Loucy (cell line): ENCODE measurements around the gene SIRPA.

Experiments used
- H2AFZ ChIP-seq: fragments of 200-600 bp; sonication (generic); 2 replicates; pipeline ENCODE4 v1.6.0; 2016; ENCODE audit warnings: antibody characterized with exemption, mild to moderate bottlenecking, low read length, moderate library complexity
- H3F3A ChIP-seq: fragments of 200-600 bp; 2 replicates; pipeline ENCODE4 v1.6.0; 2016; ENCODE audit warnings: antibody characterized with exemption, low read depth, mild to moderate bottlenecking
- H3K27me3 ChIP-seq: fragments of 200-600 bp; sonication (generic); 2 replicates; pipeline ENCODE4 v1.6.1; 2014; ENCODE audit warnings: low read length, mild to moderate bottlenecking; ENCODE audit not compliant: insufficient read depth, poor library complexity, severe bottlenecking
- H3K36me3 ChIP-seq: fragments of 200-600 bp; sonication (generic); 2 replicates; pipeline ENCODE4 v1.6.1; 2016; ENCODE audit warnings: low read length; ENCODE audit not compliant: insufficient read depth
- H3K4me1 ChIP-seq: fragments of 200-600 bp; sonication (generic); 2 replicates; pipeline ENCODE4 v1.5.1; 2014; ENCODE audit warnings: low read length, mild to moderate bottlenecking; ENCODE audit not compliant: insufficient read depth, poor library complexity, severe bottlenecking
- H3K4me2 ChIP-seq: fragments of 200-600 bp; sonication (generic); 2 replicates; pipeline ENCODE4 v1.6.0; 2014; ENCODE audit warnings: antibody characterized with exemption, low read length, low read depth, mild to moderate bottlenecking; ENCODE audit not compliant: poor library complexity, severe bottlenecking
- H3K4me3 ChIP-seq: fragments of 200-600 bp; sonication (generic); 2 replicates; pipeline ENCODE4 v1.5.1; 2014; ENCODE audit warnings: low read length, mild to moderate bottlenecking, mixed read lengths; ENCODE audit not compliant: poor library complexity, severe bottlenecking
- H3K79me2 ChIP-seq: fragments of 200-600 bp; sonication (generic); 2 replicates; pipeline ENCODE4 v1.6.1; 2014; ENCODE audit warnings: low read length; ENCODE audit not compliant: insufficient read depth
- H3K9ac ChIP-seq: fragments of 200-600 bp; sonication (generic); 2 replicates; pipeline ENCODE4 v1.6.0; 2014; ENCODE audit warnings: mild to moderate bottlenecking, low read depth, low read length, moderate library complexity; ENCODE audit not compliant: poor library complexity, severe bottlenecking
- H3K9me2 ChIP-seq: fragments of 200-600 bp; sonication (generic); replicated peaks from 2 replicates; pipeline ENCODE4 v1.6.1; 2016; ENCODE audit warnings: low read depth, low read length, mixed read lengths
- H3K9me3 ChIP-seq: fragments of 200-600 bp; sonication (generic); 2 replicates; pipeline ENCODE4 v1.6.1; 2014; ENCODE audit warnings: mild to moderate bottlenecking, antibody characterized with exemption, low read length, low read depth; ENCODE audit not compliant: insufficient read depth
- H4K20me1 ChIP-seq: fragments of 200-600 bp; sonication (generic); 2 replicates; pipeline ENCODE4 v1.6.0; 2014; ENCODE audit warnings: antibody characterized with exemption, low read length, mild to moderate bottlenecking; ENCODE audit not compliant: insufficient read depth, poor library complexity, severe bottlenecking
- CTCF ChIP-seq: fragments of 200-600 bp; sonication (generic); conservative IDR thresholded peaks from 2 replicates; pipeline ENCODE4 v1.5.1; 2014; ENCODE audit warnings: mild to moderate bottlenecking, antibody characterized with exemption, low read length
- EZH2phosphoT487 ChIP-seq: fragments of 200-600 bp; IDR thresholded peaks from 2 replicates; pipeline ENCODE4 v1.6.1; 2018; ENCODE audit warnings: antibody characterized with exemption, mild to moderate bottlenecking, moderate library complexity, borderline replicate concordance

SIRPA gene

GRCh38 chr20:1882026-1882425, 13.2 kb upstream of the SIRPA start:
- Histone ChIP-seq H3K36me3 (no peaks in the 10 kb centered on the region), H3K9me3 (no peaks in the 10 kb centered on the region), H3F3A (no peaks in the 10 kb centered on the region), H3K9me2 (no peaks in the 10 kb centered on the region), H3K9ac (no peak overlapping the region), H2AFZ (no peak overlapping the region), H3K4me3 (no peak overlapping the region), H3K27me3 (no peaks in the 10 kb centered on the region), H3K4me2 (no peak overlapping the region), H3K79me2 (no peaks in the 10 kb centered on the region), H3K4me1 (no peaks in the 10 kb centered on the region), H4K20me1 (no peaks in the 10 kb centered on the region)
- TF ChIP-seq EZH2phosphoT487 (no peak), CTCF (no peak)

DNA sequence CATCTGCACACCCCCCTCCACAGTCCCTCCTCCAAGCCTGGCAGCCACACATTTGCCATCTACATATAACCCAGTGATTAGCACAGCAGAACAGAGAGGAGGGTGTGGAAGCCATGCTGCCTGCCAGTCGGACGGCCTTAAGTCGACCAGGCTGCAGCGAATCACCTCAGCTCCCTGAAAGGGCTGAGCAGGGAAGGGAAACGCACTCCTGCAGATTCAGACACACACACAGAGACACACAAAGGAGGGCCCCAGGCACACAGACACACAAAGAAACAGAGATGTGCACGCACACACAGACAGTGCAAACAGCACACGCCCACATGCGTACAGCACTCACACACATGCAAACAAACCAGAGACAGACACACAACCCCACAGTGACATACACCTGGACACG, 11.2 kb upstream of the SIRPA start:
- Histone ChIP-seq H2AFZ (no peak overlapping the region), H3K36me3 (no peaks in the 10 kb centered on the region), H4K20me1 (no peaks in the 10 kb centered on the region), H3F3A (no peaks in the 10 kb centered on the region), H3K9ac (no peak overlapping the region), H3K9me3 (no peaks in the 10 kb centered on the region), H3K9me2 (no peaks in the 10 kb centered on the region), H3K4me2 (no peak overlapping the region), H3K4me1 (no peaks in the 10 kb centered on the region), H3K27me3 (no peaks in the 10 kb centered on the region), H3K4me3 (no peak overlapping the region), H3K79me2 (no peaks in the 10 kb centered on the region)
- no peak for TF ChIP-seq CTCF
- no peak for TF ChIP-seq EZH2phosphoT487

DNA sequence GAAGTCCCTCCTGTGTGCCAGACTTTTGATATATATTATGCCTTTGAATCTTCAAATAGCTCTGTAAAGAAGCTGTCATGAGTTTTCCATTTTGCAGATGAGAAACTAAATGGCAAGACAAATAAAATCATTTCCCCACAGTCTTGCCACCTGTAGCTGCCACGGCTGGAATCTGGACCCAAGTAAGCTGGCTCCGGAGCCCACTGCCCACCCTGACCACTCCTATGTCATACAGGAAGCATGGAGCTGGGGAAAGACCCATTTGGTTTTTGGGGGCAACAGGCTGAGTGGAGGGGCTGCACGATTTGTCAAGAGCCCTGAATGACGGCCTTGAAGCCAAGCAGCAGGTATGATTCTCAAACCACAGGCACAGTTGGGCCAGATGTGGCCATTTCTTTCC, 10.0 kb upstream of the SIRPA start:
- no peaks in the 10 kb centered on the region for H4K20me1 ChIP-seq
- no peak overlapping the region for H3K4me3 ChIP-seq
- no peak overlapping the region for H2AFZ ChIP-seq
- H3F3A ChIP-seq: no peaks in the 10 kb centered on the region
- H3K27me3 ChIP-seq: no peaks in the 10 kb centered on the region
- H3K9ac ChIP-seq: no peak overlapping the region
- TF ChIP-seq EZH2phosphoT487: no peak
- no peak for TF ChIP-seq CTCF
- no peaks in the 10 kb centered on the region for H3K9me3 ChIP-seq
- H3K4me1 ChIP-seq: no peaks in the 10 kb centered on the region
- H3K4me2 ChIP-seq: no peak overlapping the region
- no peaks in the 10 kb centered on the region for H3K9me2 ChIP-seq
- no peaks in the 10 kb centered on the region for H3K36me3 ChIP-seq
- H3K79me2 ChIP-seq: no peaks in the 10 kb centered on the region
